HEK293 (cell line): Measurements from ENCODE around the gene ENDOV.

ENCODE experiments used
- CTCF ChIA-PET: fragments of 350-600 bp; formaldehyde crosslinking; extraction: SDS; loops from one replicate; lab custom pipeline; 2021; ENCODE audit warnings: antibody characterized with exemption; lab: Yijun Ruan, JAX
- POLR2A ChIA-PET: fragments of 300-600 bp; formaldehyde crosslinking; extraction: SDS; loops from one replicate; lab custom pipeline; 2020; ENCODE audit warnings: antibody characterized with exemption, inconsistent platforms; lab: Yijun Ruan, JAX
- H3K27ac ChIP-seq: fragments of 200-500 bp; sonication (Bioruptor generic); 2 replicates; pipeline ENCODE4 v1.5.1; 2014; ENCODE audit warnings: low read depth, low read length, control low read depth, inconsistent platforms; ENCODE audit errors: extremely low read depth
- H3K36me3 ChIP-seq, 2 experiments: fragments of 200-500 bp in 1 of 2; sonication (Bioruptor generic) in 1 of 2; 1 replicate in 1 of 2; 2 replicates in 1 of 2; pipeline ENCODE4 v1.5.1; 2014 to 2017; ENCODE audit warnings: inconsistent platforms in 2 of 2, low read length in 2 of 2; ENCODE audit not compliant: control insufficient read depth in 2 of 2, insufficient read depth in 1 of 2
- H3K4me1 ChIP-seq: fragments of 200-500 bp; sonication (Bioruptor generic); 2 replicates; pipeline ENCODE4 v1.5.1; 2014; ENCODE audit warnings: mild to moderate bottlenecking, low read length, inconsistent platforms; ENCODE audit not compliant: control insufficient read depth, insufficient read depth
- H3K4me3 ChIP-seq: 2 replicates; pipeline ENCODE4 v1.5.1; 2011; ENCODE audit warnings: low read depth, mild to moderate bottlenecking, control low read depth, low read length, moderate library complexity
- H3K9me3 ChIP-seq: fragments of 200-500 bp; sonication (Bioruptor generic); 2 replicates; pipeline ENCODE4 v1.5.1; 2014; ENCODE audit warnings: low read depth, low read length, inconsistent platforms; ENCODE audit not compliant: control insufficient read depth, insufficient read depth
- ATF2 ChIP-seq: fragments of 450-650 bp; formaldehyde crosslinking; IDR thresholded peaks from 2 replicates; pipeline ENCODE4 v1.5.1; 2016; ENCODE audit warnings: missing biosample characterization, missing genetic modification characterization, low read depth
- EGR2 ChIP-seq: fragments of 450-650 bp; formaldehyde crosslinking; IDR thresholded peaks from 2 replicates; pipeline ENCODE4 v1.5.1; 2016; ENCODE audit warnings: low read depth, missing biosample characterization, missing genetic modification characterization
- FEZF1 ChIP-seq: fragments of 450-650 bp; formaldehyde crosslinking; IDR thresholded peaks from 2 replicates; pipeline ENCODE4 v1.5.1; 2016; ENCODE audit warnings: missing biosample characterization, missing genetic modification characterization
- GLIS1 ChIP-seq: fragments of 450-650 bp; formaldehyde crosslinking; IDR thresholded peaks from 2 replicates; pipeline ENCODE4 v1.5.1; 2016; ENCODE audit warnings: missing biosample characterization, missing genetic modification characterization
- KLF10 ChIP-seq: fragments of 450-650 bp; IDR thresholded peaks from 2 replicates; pipeline ENCODE4 v1.5.1; 2018; ENCODE audit warnings: missing biosample characterization, mild to moderate bottlenecking, missing genetic modification characterization
- PATZ1 ChIP-seq: fragments of 450-650 bp; formaldehyde crosslinking; IDR thresholded peaks from 2 replicates; pipeline ENCODE4 v1.5.1; 2016; ENCODE audit warnings: missing biosample characterization, missing genetic modification characterization
- ZBTB10 ChIP-seq: fragments of 450-650 bp; formaldehyde crosslinking; IDR thresholded peaks from 2 replicates; pipeline ENCODE4 v1.5.1; 2016; ENCODE audit warnings: missing biosample characterization, missing genetic modification characterization
- ZBTB17 ChIP-seq: fragments of 450-650 bp; formaldehyde crosslinking; IDR thresholded peaks from 2 replicates; pipeline ENCODE4 v1.5.1; 2016; ENCODE audit warnings: missing biosample characterization, missing genetic modification characterization
- ZBTB21 ChIP-seq: fragments of 450-650 bp; formaldehyde crosslinking; IDR thresholded peaks from 2 replicates; pipeline ENCODE4 v1.5.1; 2017; ENCODE audit warnings: missing biosample characterization, missing genetic modification characterization
- ZFHX2 ChIP-seq: fragments of 450-650 bp; formaldehyde crosslinking; conservative IDR thresholded peaks from 2 replicates; pipeline ENCODE4 v1.5.1; 2016; ENCODE audit warnings: missing biosample characterization, missing genetic modification characterization
- ZFP3 ChIP-seq: fragments of 450-650 bp; formaldehyde crosslinking; IDR thresholded peaks from 2 replicates; pipeline ENCODE4 v1.5.1; 2016; ENCODE audit warnings: low read depth, missing biosample characterization, missing genetic modification characterization
- ZIC2 ChIP-seq: fragments of 450-650 bp; formaldehyde crosslinking; IDR thresholded peaks from 2 replicates; pipeline ENCODE4 v1.5.1; 2016; ENCODE audit warnings: missing biosample characterization, missing genetic modification characterization
- ZNF184 ChIP-seq: fragments of 450-650 bp; IDR thresholded peaks from 2 replicates; pipeline ENCODE4 v1.5.1; 2018; ENCODE audit warnings: missing biosample characterization, mild to moderate bottlenecking, missing genetic modification characterization
- ZNF274 ChIP-seq, 2 experiments: fragments of 200-500 bp in 1 of 2; fragments of 450-650 bp in 1 of 2; sonication (Bioruptor generic) in 1 of 2; formaldehyde crosslinking in 1 of 2; IDR thresholded peaks; 2 replicates each; pipeline versions ENCODE4 v1.5.1 to v1.6.1; 2014 to 2016; ENCODE audit warnings: borderline replicate concordance in 1 of 2, inconsistent platforms in 1 of 2, low read length in 1 of 2, missing biosample characterization in 1 of 2, missing genetic modification characterization in 1 of 2
- ZNF362 ChIP-seq: fragments of 450-650 bp; formaldehyde crosslinking; IDR thresholded peaks from 2 replicates; pipeline ENCODE4 v1.5.1; 2016; ENCODE audit warnings: missing biosample characterization, missing genetic modification characterization
- ZNF501 ChIP-seq: fragments of 450-650 bp; formaldehyde crosslinking; IDR thresholded peaks from 2 replicates; pipeline ENCODE4 v1.5.1; 2016; ENCODE audit warnings: missing biosample characterization, missing genetic modification characterization
- ZNF621 ChIP-seq: fragments of 450-650 bp; formaldehyde crosslinking; IDR thresholded peaks from 2 replicates; pipeline ENCODE4 v1.5.1; 2017; ENCODE audit warnings: missing biosample characterization, missing genetic modification characterization
- ZNF658 ChIP-seq: fragments of 450-650 bp; formaldehyde crosslinking; IDR thresholded peaks from 2 replicates; pipeline ENCODE4; 2016; ENCODE audit warnings: missing biosample characterization, missing genetic modification characterization
- ZNF747 ChIP-seq: fragments of 450-650 bp; formaldehyde crosslinking; IDR thresholded peaks from 2 replicates; pipeline ENCODE4 v1.5.1; 2016; ENCODE audit warnings: missing biosample characterization, missing genetic modification characterization

ENDOV gene

GRCh38 chr17:80446645-80447405 lies 31.9 kb downstream of the ENDOV start (continued):
- TF ChIP-seq ATF2 (peak; percentile 77), ZBTB17 (tag by site-specific recombination) (0 out of 2 replicates have a peak, but pooled peaks have one; percentile 11), ZBTB10 (tag by site-specific recombination) (0 out of 2 replicates have a peak, but pooled peaks have one; percentile 3), FEZF1 (tag by site-specific recombination) (peak; percentile 42), ZNF621 (no peak), ZNF184 (tag by site-specific recombination) (no peak), GLIS1 (tag by site-specific recombination) (peak; percentile 69), ZNF658 (tag by site-specific recombination) (no peak), ZNF362 (tag by site-specific recombination) (peak; percentile 75)

GRCh38 chr17:80447790-80448189 lies 32.8 kb downstream of the ENDOV start:
- TF ChIP-seq GLIS1 (tag by site-specific recombination) (peak; percentile 37), ZIC2 (tag by site-specific recombination) (peak; percentile 60), PATZ1 (tag by site-specific recombination) (no peak)
- H3K36me3 ChIP-seq, result no peaks in the 10 kb centered on the region
- CTCF ChIA-PET, result interaction anchor here (0.6 to 2.9 kb wide), 3 partner anchors 20 to 210 kb away, joined by 3 to 11 read pairs (median 3); no protein-coding TSS in a partner anchor
- POLR2A ChIA-PET, result no interaction called here
- H3K9me3 ChIP-seq, result no peaks in the 10 kb centered on the region
- peaks cover 5% of the 10 kb centered on the region; the same call in 1 of the 2 replicates for H3K4me1 ChIP-seq
- no peak overlapping the region for H3K27ac ChIP-seq
- H3K4me3 ChIP-seq, result no peak overlapping the region

- no peak for TF ChIP-seq ZBTB21
- peak; percentile 37 for TF ChIP-seq EGR2
- peak; percentile 39 for TF ChIP-seq ZFHX2 (tag by site-specific recombination)
- TF ChIP-seq ZFP3, result no peak
- TF ChIP-seq KLF10 (tag by site-specific recombination), result no peak
- no peak for TF ChIP-seq ZNF747 (tag by site-specific recombination)
- TF ChIP-seq ZNF274 (IDR thresholded peaks at IDR 0.05; ENCODE audit: low read length), result no peak
- no peak for TF ChIP-seq ZNF274 (tag by site-specific recombination; IDR thresholded peaks at IDR 0.05; ENCODE audit: borderline replicate concordance)
- no peak for TF ChIP-seq ZNF501 (tag by site-specific recombination)
- H3K36me3 ChIP-seq, result no peaks in the 10 kb centered on the region
- no peaks in the 10 kb centered on the region for H3K9me3 ChIP-seq
- CTCF ChIA-PET, result interaction anchor here (1.0 kb wide), 1 partner anchor 22 kb away, joined by 4 read pairs; no protein-coding TSS in a partner anchor
- H3K4me3 ChIP-seq, result no peak overlapping the region
- POLR2A ChIA-PET, result no interaction called here
- H3K4me1 ChIP-seq, result peaks cover 11% of the 10 kb centered on the region
- no peak overlapping the region for H3K27ac ChIP-seq
These were observed 34.4 kb downstream of the ENDOV start for GRCh38 chr17:80449194-80449929.
